ENCODE results near the gene PTPRE.

- TF ChIP-seq CTCF (IDR thresholded peaks at IDR 0.05) (no peak), POLR2A (IDR thresholded peaks at IDR 0.05) (no peak)
Observed at GRCh38 chr10:127877116-127877515, 29.8 kb upstream of the PTPRE start.

Data from body of pancreas (tissue), 4 donors.